Prostate gland (tissue), 2 donors: ENCODE measurements around the gene OSBPL6. TPM values are rescaled to one million over a fixed set of nuclear protein-coding genes. Genes with fewer than 3 reads are reported as not detected.

ENCODE experiments used
- DNase-seq: peaks from one replicate; pipeline ENCODE4 v3.0.0-alpha.2; 2019; ENCODE audit warnings: low spot score
- H3K27ac ChIP-seq, 2 donors: fragments of 200-600 bp; sonication (generic); 2 replicates each; pipeline ENCODE4 v1.5.1; 2017 to 2019
- H3K27me3 ChIP-seq: fragments of 200-600 bp; sonication (generic); replicated peaks from 2 replicates; pipeline ENCODE4 v1.5.1; 2019; ENCODE audit not compliant: insufficient read depth
- H3K36me3 ChIP-seq, 2 donors: fragments of 200-600 bp; sonication (generic); 1 replicate in 1 of 2; 2 replicates in 1 of 2; pipeline versions ENCODE4 v1.5.1 to v1.8.1; 2017 to 2019
- H3K4me1 ChIP-seq: fragments of 200-600 bp; sonication (generic); replicated peaks from 2 replicates; pipeline ENCODE4 v1.5.1; 2019
- H3K4me3 ChIP-seq, 2 donors: fragments of 200-600 bp; sonication (generic); 2 replicates each; pipeline ENCODE4 v1.5.1; 2017 to 2019
- H3K9me3 ChIP-seq: fragments of 200-600 bp; sonication (generic); 2 replicates; pipeline ENCODE4 v1.5.1; 2017
- POLR2A ChIP-seq: fragments of 450-650 bp; IDR thresholded peaks from one replicate; pipeline ENCODE4 v1.6.1; 2016; ENCODE audit warnings: antibody characterized with exemption, mild to moderate bottlenecking
- POLR2AphosphoS5 ChIP-seq: sonication (generic); formaldehyde crosslinking; IDR thresholded peaks from one replicate; pipeline ENCODE4 v1.6.1; 2017; ENCODE audit warnings: antibody characterized with exemption
- WGBS: methylation state at CpG from one replicate; pipeline ENCODE4 v1.1.5; 2018; 5-methylcytosine and 5-hydroxymethylcytosine counted together
- intact Hi-C: fragments of 100-400 bp; cut with DNase I; formaldehyde crosslinking; loops from one replicate; pipeline ENCODE4 v1.14.2; 2022
- total RNA-seq, 2 donors: library from RNA; depleted of rRNA; stranded (reverse); fragments of >200 nt; gene quantifications; one replicate each; pipeline ENCODE4 v1.1.0, GENCODE V29; 2016
- TF ChIP-seq, protein P1 (sequence below), 4 experiments: fragments of 200-600 bp in 2 of 4; fragments of 450-650 bp in 2 of 4; sonication (generic) in 2 of 4; IDR thresholded peaks; 1 replicate in 3 of 4; 2 replicates in 1 of 4; pipeline ENCODE4 v1.5.1; 2016 to 2019; ENCODE audit warnings: antibody characterized with exemption in 4 of 4, mild to moderate bottlenecking in 2 of 4, moderate library complexity in 2 of 4

OSBPL6 gene
- total RNA-seq, 2 donors from 2014 or later: 2.4 to 10.8 TPM

DNA sequence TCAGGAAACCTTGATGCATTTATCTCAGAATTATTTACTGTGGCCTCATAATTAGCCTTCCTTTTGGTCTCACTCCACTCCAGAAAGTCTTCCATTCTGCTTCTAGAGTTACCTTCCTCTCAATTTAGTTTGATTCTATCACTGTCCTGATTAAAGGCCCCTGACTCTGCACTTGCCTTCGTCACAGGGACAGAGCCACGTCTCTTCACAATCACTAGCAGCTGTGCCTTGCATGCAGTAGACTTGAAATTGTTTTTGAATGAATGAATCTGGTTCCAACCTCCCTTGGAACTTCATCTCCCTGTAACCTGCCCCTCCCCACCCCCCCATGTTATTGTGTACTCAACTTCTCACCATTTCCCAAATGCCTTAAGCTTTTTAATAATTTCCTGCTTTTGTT is 52.4 kb downstream of the OSBPL6 start:
- Histone ChIP-seq H3K4me3 (no peak overlapping the region), H3K9me3 (no peaks in the 10 kb centered on the region), H3K36me3 (no peaks in the 10 kb centered on the region), H3K4me1 (no peaks in the 10 kb centered on the region), H3K27ac (no peak overlapping the region), H3K27me3 (no peaks in the 10 kb centered on the region)
- no peak for DNase-seq
- intact Hi-C loops: no loop called here
- TF ChIP-seq, protein P1, sequence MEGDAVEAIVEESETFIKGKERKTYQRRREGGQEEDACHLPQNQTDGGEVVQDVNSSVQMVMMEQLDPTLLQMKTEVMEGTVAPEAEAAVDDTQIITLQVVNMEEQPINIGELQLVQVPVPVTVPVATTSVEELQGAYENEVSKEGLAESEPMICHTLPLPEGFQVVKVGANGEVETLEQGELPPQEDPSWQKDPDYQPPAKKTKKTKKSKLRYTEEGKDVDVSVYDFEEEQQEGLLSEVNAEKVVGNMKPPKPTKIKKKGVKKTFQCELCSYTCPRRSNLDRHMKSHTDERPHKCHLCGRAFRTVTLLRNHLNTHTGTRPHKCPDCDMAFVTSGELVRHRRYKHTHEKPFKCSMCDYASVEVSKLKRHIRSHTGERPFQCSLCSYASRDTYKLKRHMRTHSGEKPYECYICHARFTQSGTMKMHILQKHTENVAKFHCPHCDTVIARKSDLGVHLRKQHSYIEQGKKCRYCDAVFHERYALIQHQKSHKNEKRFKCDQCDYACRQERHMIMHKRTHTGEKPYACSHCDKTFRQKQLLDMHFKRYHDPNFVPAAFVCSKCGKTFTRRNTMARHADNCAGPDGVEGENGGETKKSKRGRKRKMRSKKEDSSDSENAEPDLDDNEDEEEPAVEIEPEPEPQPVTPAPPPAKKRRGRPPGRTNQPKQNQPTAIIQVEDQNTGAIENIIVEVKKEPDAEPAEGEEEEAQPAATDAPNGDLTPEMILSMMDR (IDR thresholded peaks at IDR 0.05): no peak
- TF ChIP-seq POLR2A (no peak), POLR2AphosphoS5 (no peak)
- 93% methylated on average over 2 of the region's 2 CpGs for WGBS

DNA sequence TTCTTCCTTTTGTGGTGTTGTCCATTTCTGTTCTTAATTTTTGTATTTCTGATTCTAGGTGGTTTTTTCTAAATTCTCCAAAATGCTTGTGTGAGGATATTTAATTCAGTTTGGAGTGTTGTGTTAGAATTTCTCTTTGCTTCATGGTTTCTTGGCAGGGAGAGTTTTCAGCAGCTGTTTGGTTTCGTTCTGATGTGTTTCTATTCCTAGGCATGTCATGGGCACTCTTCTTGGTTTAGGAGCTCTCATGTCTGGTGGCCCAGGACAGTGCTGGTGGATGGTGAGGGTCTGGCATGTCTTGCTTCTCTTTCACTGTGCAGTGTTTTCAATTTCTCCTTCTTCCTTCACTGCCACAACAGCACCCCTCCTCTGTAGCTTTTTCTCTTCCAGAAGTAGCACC is 52.9 kb downstream of the OSBPL6 start:
- Histone ChIP-seq H3K9me3 (no peaks in the 10 kb centered on the region), H3K27ac (no peak overlapping the region), H3K4me1 (no peaks in the 10 kb centered on the region), H3K27me3 (no peaks in the 10 kb centered on the region), H3K36me3 (no peaks in the 10 kb centered on the region), H3K4me3 (no peak overlapping the region)
- intact Hi-C loops: no loop called here
- TF ChIP-seq, protein P1 (IDR thresholded peaks at IDR 0.05): no peak
- TF ChIP-seq POLR2A: no peak
- no peak for TF ChIP-seq POLR2AphosphoS5
- 77% methylated on average over 1 of the region's 1 CpG for WGBS
- no peak for DNase-seq

DNA sequence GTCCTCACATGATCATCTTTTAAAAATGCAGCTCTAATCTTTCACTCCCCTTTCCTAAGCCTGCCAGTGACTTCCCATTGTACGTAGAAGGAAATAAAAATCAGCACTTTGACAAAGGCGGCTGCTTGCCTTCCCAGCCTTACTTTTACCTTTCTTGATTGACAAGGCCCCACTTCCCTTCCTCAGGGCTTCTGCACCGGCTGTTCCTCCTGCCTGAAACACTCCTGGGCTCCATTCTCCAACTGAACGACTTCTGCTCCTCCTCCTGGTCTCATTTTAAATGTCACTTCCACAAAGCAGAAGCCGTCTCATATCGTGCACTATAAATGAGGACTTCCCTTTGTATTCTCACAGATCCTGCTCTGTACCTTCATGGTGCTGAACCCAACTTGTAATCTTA is 56.1 kb downstream of the OSBPL6 start:
- H3K9me3 ChIP-seq: no peaks in the 10 kb centered on the region
- TF ChIP-seq, protein P1 (IDR thresholded peaks at IDR 0.05): no peak
- no peak for TF ChIP-seq POLR2AphosphoS5
- TF ChIP-seq POLR2A: no peak
- DNase-seq: no peak
- no peaks in the 10 kb centered on the region for H3K36me3 ChIP-seq
- no peak overlapping the region for H3K4me3 ChIP-seq
- H3K4me1 ChIP-seq: no peaks in the 10 kb centered on the region
- no peaks in the 10 kb centered on the region for H3K27me3 ChIP-seq
- 70% methylated on average over 6 of the region's 6 CpGs for WGBS
- H3K27ac ChIP-seq: no peak overlapping the region
- intact Hi-C loops: no loop called here

DNA sequence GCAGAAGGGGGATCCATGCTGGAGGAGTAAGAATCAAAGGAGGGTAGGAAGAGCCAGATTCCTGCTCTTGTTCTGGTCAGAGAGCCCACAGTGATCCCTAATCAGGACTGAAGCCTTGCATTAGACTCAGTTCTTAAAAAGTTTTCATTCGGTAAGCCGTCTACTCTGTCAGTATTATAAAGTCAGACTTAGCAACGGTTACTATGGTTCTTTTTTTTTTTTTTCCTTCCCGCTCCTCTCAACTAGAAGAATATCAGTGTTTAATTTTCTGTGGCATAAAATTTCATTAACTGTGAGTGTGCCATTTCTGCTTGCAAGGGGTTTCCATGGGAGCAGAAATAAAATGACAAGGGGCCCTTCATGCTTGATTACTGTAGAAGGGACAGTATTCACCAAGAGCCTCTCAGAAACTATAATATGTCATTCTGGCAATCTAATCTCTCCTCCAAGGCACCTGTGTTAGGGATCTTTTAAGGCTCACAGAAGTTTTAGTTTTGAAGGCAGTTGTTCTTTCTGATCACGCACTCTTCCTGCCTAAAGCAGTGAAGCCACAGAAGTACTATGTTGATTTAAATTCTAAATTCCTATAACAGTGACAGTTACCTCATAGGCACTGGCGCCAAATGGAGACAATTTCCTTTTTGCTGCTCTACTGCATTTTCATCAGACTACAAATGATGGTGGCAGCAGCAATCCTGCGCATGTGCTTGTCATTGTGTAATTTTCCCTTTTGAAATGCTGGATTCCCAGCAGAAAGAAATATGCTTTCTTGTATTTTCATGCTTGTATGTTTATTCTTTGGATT is 57.0 kb downstream of the OSBPL6 start:
- 49% methylated on average over 7 of the region's 7 CpGs for WGBS
- no peaks in the 10 kb centered on the region for H3K4me1 ChIP-seq
- TF ChIP-seq POLR2A (no peak), POLR2AphosphoS5 (no peak)
- TF ChIP-seq, protein P1 (IDR thresholded peaks at IDR 0.05): no peak
- no peak overlapping the region for H3K27ac ChIP-seq
- H3K27me3 ChIP-seq: no peaks in the 10 kb centered on the region
- no peak for DNase-seq
- H3K36me3 ChIP-seq: no peaks in the 10 kb centered on the region
- intact Hi-C loops: no loop called here
- H3K9me3 ChIP-seq: no peaks in the 10 kb centered on the region
- no peak overlapping the region for H3K4me3 ChIP-seq
